GM12878 (cell line): ENCODE measurements around the gene MTF1. TPM values are rescaled to one million over a fixed set of nuclear protein-coding genes. Genes with fewer than 3 reads are reported as not detected.

Source experiments
- ATAC-seq: fragments of 200-7000 bp; cut with Tn5 transposase; 3 replicates; pipeline ENCODE4 v1.9.1; 2020; ENCODE audit warnings: mild to moderate bottlenecking, moderate library complexity
- BruUV-seq: library from RNA; stranded (reverse); fragments of 400-500 nt; replicated peaks from 2 replicates; lab custom pipeline; 2021; lab: Mats Ljungman, UMichigan
- CTCF ChIA-PET: fragments of 300-600 bp; sonication (Branson Sonifier 250); formaldehyde crosslinking; extraction: SDS; loops from one replicate; lab custom pipeline; 2021; ENCODE audit warnings: inconsistent platforms; lab: Yijun Ruan, JAX
- POLR2A ChIA-PET: fragments of 350-600 bp; formaldehyde crosslinking; extraction: SDS; loops from one replicate; lab custom pipeline; 2021; ENCODE audit warnings: inconsistent platforms; lab: Charles Lee
- RAD21 ChIA-PET: fragments of 300-600 bp; sonication (Branson Sonifier 250); formaldehyde crosslinking; loops from one replicate; lab custom pipeline; 2023; ENCODE audit warnings: antibody characterized with exemption; ENCODE audit not compliant: unreplicated experiment; lab: Charles Lee
- SMC1A ChIA-PET: fragments of 300-600 bp; sonication (Branson Sonifier 250); formaldehyde crosslinking; loops from one replicate; lab custom pipeline; 2023; ENCODE audit not compliant: unreplicated experiment, uncharacterized antibody; lab: Charles Lee
- DNase-seq: peaks from one replicate; pipeline ENCODE4 v3.0.0-alpha.2; 2011; ENCODE audit warnings: low read depth, low spot score
- FAIRE-seq: peaks from 3 replicates; lab custom pipeline; 2011; peaks lifted over from hg19 to GRCh38; lab: Jason Lieb, UNC
- H2AFZ ChIP-seq: 2 replicates; pipeline ENCODE4 v1.6.0; 2011; ENCODE audit warnings: low read depth, low read length, control low read depth; ENCODE audit not compliant: control insufficient read depth
- H3K27ac ChIP-seq: 2 replicates; pipeline ENCODE4 v1.5.1; 2011; ENCODE audit warnings: control low read depth; ENCODE audit not compliant: control insufficient read depth, insufficient read depth
- H3K27me3 ChIP-seq, 2 experiments: replicated peaks in 1 of 2; 2 replicates each; pipeline versions ENCODE4 v1.6.0 to v1.6.1; 2011; ENCODE audit warnings: low read length in 1 of 2; ENCODE audit not compliant: control insufficient read depth in 2 of 2, insufficient read depth in 2 of 2
- H3K36me3 ChIP-seq, 2 experiments: 2 replicates each; pipeline ENCODE4 v1.5.1; 2011; ENCODE audit warnings: low read length in 1 of 2; ENCODE audit not compliant: control insufficient read depth in 2 of 2, insufficient read depth in 2 of 2
- H3K4me1 ChIP-seq: 2 replicates; pipeline ENCODE4 v1.6.1; 2011; ENCODE audit warnings: mild to moderate bottlenecking, low read length, moderate library complexity, mixed read lengths; ENCODE audit not compliant: control insufficient read depth, insufficient read depth
- H3K4me2 ChIP-seq: 2 replicates; pipeline ENCODE4 v1.6.0; 2011; ENCODE audit warnings: control low read depth; ENCODE audit not compliant: control insufficient read depth, insufficient read depth
- H3K4me3 ChIP-seq: fragments of 200-600 bp; sonication (generic); 2 replicates; pipeline ENCODE4 v1.5.1; 2016
- H3K79me2 ChIP-seq: 2 replicates; pipeline ENCODE4 v1.6.0; 2011; ENCODE audit warnings: low read length; ENCODE audit not compliant: control insufficient read depth, insufficient read depth
- H3K9ac ChIP-seq: 2 replicates; pipeline ENCODE4 v1.8.0; 2011; ENCODE audit warnings: low read length, control low read depth, mixed read lengths; ENCODE audit not compliant: control insufficient read depth, insufficient read depth
- H3K9me3 ChIP-seq: replicated peaks from 3 replicates; pipeline ENCODE4 v1.5.1; 2011; ENCODE audit warnings: mild to moderate bottlenecking, low read length; ENCODE audit not compliant: control insufficient read depth, insufficient read depth
- H4K20me1 ChIP-seq: 2 replicates; pipeline ENCODE4 v1.6.0; 2011; ENCODE audit not compliant: control insufficient read depth, insufficient read depth
- BMI1 ChIP-seq: fragments of 450-650 bp; IDR thresholded peaks from 2 replicates; pipeline ENCODE4 v1.6.1; 2016; ENCODE audit warnings: mild to moderate bottlenecking, moderate library complexity, borderline replicate concordance
- MLLT1 ChIP-seq: fragments of 450-650 bp; IDR thresholded peaks from 2 replicates; pipeline ENCODE4 v1.6.1; 2016; ENCODE audit warnings: mild to moderate bottlenecking
- NFXL1 ChIP-seq: fragments of 450-650 bp; IDR thresholded peaks from 2 replicates; pipeline ENCODE4 v1.6.1; 2017; ENCODE audit warnings: antibody characterized with exemption, mild to moderate bottlenecking, borderline replicate concordance
- POLR2A ChIP-seq: IDR thresholded peaks from 2 replicates; pipeline ENCODE4 v1.6.1; 2011; ENCODE audit warnings: low read depth, mild to moderate bottlenecking, low read length
- SIX5 ChIP-seq: IDR thresholded peaks from 2 replicates; pipeline ENCODE4 v1.6.1; 2011; ENCODE audit warnings: mild to moderate bottlenecking, low read depth, low read length, moderate library complexity; ENCODE audit not compliant: severe bottlenecking
- SREBF2 ChIP-seq: IDR thresholded peaks from 2 replicates; pipeline ENCODE4 v1.6.1; 2012; ENCODE audit warnings: mild to moderate bottlenecking, low read length
- ZNF207 ChIP-seq: fragments of 450-650 bp; IDR thresholded peaks from 2 replicates; pipeline ENCODE4 v1.6.1; 2014; ENCODE audit warnings: antibody characterized with exemption, mild to moderate bottlenecking, borderline replicate concordance
- WGBS: methylation state at CpG from one replicate; pipeline ENCODE4 v1.1.6; 2016; ENCODE audit warnings: low lambda C conversion rate; ENCODE audit not compliant: insufficient replicate concordance, insufficient coverage; ENCODE audit errors: missing lambda C conversion rate; 5-methylcytosine and 5-hydroxymethylcytosine counted together
- in situ Hi-C: fragments of 300-500 bp; cut with MboI; formaldehyde crosslinking; loops from 9 replicates; pipeline ENCODE4 v1.14.3; 2018; ENCODE audit warnings: mixed read lengths
- intact Hi-C: fragments of 100-400 bp; cut with micrococcal nuclease; formaldehyde crosslinking; loops from one replicate; pipeline ENCODE4 v1.14.2; 2022; ENCODE audit not compliant: unreplicated experiment
- polyA plus RNA-seq, 11 experiments: library from polyadenylated mRNA; depleted of rRNA in 4 of 11; unstranded in 6 of 11; stranded (reverse) in 5 of 11; fragments of >200 nt; fragmentation: Nextera tagmentation in 4 of 11; fragmentation: Illumina TruSeq in 1 of 11; extraction: Ambion mirVana in 4 of 11; extraction: Trizol in 1 of 11; gene quantifications; 1 replicate in 1 of 11; 2 replicates in 10 of 11; pipeline versions ENCODE4 v1.2.1 to v1.2.3, GENCODE V29; 2011 to 2016; ENCODE audit warnings: inconsistent platforms in 2 of 11, missing spikeins in 2 of 11, low read depth in 1 of 11
- total RNA-seq, 4 experiments: library from RNA; depleted of rRNA in 3 of 4; stranded (reverse); fragments of >200 nt in 3 of 4; fragmentation: Illumina TruSeq in 1 of 4; extraction: Trizol in 1 of 4; gene quantifications; 2 replicates each; pipeline versions ENCODE4 v1.2.1 to v1.2.3, GENCODE V29; 2013 to 2021
- TF ChIP-seq, protein P1 (sequence below): IDR thresholded peaks from 2 replicates; pipeline ENCODE4 v1.6.1; 2011; ENCODE audit warnings: low read depth, low read length, improper control_type of control experiment, borderline replicate concordance
- TF ChIP-seq, protein P2 (sequence below): fragments of 450-650 bp; IDR thresholded peaks from 2 replicates; pipeline ENCODE4 v1.6.1; 2017; ENCODE audit warnings: borderline replicate concordance

Gene MTF1
- total and polyA plus RNA-seq, 10 of the 15 experiments (the other 5 are each of a cell fraction or from before 2014, with no cell fraction given) = 2.2 to 20.4 (median 6.7) TPM

- Histone ChIP-seq H2AFZ (no peak overlapping the region), H3K9ac (no peak overlapping the region), H3K4me1 (peaks cover 7% of the 10 kb centered on the region; the same call in 1 of the 2 replicates), H3K27me3 (no peaks in the 10 kb centered on the region), H3K79me2 (no peaks in the 10 kb centered on the region), H3K27ac (no peak overlapping the region), H3K4me3 (no peak overlapping the region), H3K9me3 (no peaks in the 10 kb centered on the region), H3K4me2 (no peak overlapping the region), H3K36me3 (peaks cover 20 to 21% of the 10 kb centered on the region in 2 experiments), H4K20me1 (no peaks in the 10 kb centered on the region)
- SMC1A ChIA-PET = interaction anchor here (0.6 to 1.7 kb wide), 5 partner anchors 9 to 202 kb away, joined by 3 to 4 read pairs (median 3); partner anchors contain the start of genes C1orf122 and YRDC
- DNase-seq (no peak), ATAC-seq (no peak), FAIRE-seq (no peak)
- no TSS peak for BruUV-seq
- in situ Hi-C loops = no loop called here
- RAD21 ChIA-PET = interaction anchor here (1.2 kb wide), 1 partner anchor 42 kb away, joined by 3 read pairs; the partner anchor contains the start of gene MTF1
- CTCF ChIA-PET = interaction anchor here (1.0 to 4.2 kb wide), 2 partner anchors 42 to 45 kb away, joined by 3 to 9 read pairs; partner anchors contain the start of gene MTF1
- intact Hi-C loops = no loop called here
- TF ChIP-seq ZNF207 (no peak), BMI1 (no peak), SIX5 (no peak), POLR2A (no peak), MLLT1 (no peak), SREBF2 (no peak), NFXL1 (no peak)
- TF ChIP-seq, protein P1, sequence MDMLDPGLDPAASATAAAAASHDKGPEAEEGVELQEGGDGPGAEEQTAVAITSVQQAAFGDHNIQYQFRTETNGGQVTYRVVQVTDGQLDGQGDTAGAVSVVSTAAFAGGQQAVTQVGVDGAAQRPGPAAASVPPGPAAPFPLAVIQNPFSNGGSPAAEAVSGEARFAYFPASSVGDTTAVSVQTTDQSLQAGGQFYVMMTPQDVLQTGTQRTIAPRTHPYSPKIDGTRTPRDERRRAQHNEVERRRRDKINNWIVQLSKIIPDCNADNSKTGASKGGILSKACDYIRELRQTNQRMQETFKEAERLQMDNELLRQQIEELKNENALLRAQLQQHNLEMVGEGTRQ = no peak
- TF ChIP-seq, protein P2, sequence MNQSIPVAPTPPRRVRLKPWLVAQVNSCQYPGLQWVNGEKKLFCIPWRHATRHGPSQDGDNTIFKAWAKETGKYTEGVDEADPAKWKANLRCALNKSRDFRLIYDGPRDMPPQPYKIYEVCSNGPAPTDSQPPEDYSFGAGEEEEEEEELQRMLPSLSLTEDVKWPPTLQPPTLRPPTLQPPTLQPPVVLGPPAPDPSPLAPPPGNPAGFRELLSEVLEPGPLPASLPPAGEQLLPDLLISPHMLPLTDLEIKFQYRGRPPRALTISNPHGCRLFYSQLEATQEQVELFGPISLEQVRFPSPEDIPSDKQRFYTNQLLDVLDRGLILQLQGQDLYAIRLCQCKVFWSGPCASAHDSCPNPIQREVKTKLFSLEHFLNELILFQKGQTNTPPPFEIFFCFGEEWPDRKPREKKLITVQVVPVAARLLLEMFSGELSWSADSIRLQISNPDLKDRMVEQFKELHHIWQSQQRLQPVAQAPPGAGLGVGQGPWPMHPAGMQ = no peak
- POLR2A ChIA-PET = interaction anchor here (1.4 kb wide), 1 partner anchor 42 kb away, joined by 4 read pairs; the partner anchor contains the start of gene MTF1
- WGBS = 96% methylated on average over 2 of the region's 2 CpGs
These were observed 41.9 kb downstream of the MTF1 start for GRCh38 chr1:37817481-37817880.
